Small intestine (tissue), 7 donors: ENCODE data around the gene PDE4D. TPM values are rescaled to one million over a fixed set of nuclear protein-coding genes. Genes with fewer than 3 reads are reported as not detected.
"Not testable (repeated sequence)": the region's sequence is repeated elsewhere in the genome, so short reads cannot be mapped to it uniquely, and the experiment has no call there.

ENCODE experiments used
- DNase-seq, 2 donors: peaks; one replicate each; pipeline versions ENCODE4 v3.0.0 to v3.0.0-alpha.2; 2013
- FAIRE-seq: peaks from 2 replicates; lab custom pipeline; 2012; peaks lifted over from hg19 to GRCh38; lab: Jason Lieb, UNC
- H3K27ac ChIP-seq, 3 donors: one replicate each; pipeline ENCODE4 v1.5.1; 2013; ENCODE audit warnings: low read length in 2 of 3, mild to moderate bottlenecking in 2 of 3, control low read depth in 1 of 3, inconsistent platforms in 1 of 3, low read depth in 1 of 3, moderate library complexity in 1 of 3
- H3K27me3 ChIP-seq, 3 donors: one replicate each; pipeline ENCODE4 v1.6.1; 2013; ENCODE audit warnings: low read length in 3 of 3, inconsistent platforms in 1 of 3; ENCODE audit not compliant: control insufficient read depth in 3 of 3, insufficient read depth in 3 of 3
- H3K36me3 ChIP-seq, 3 donors: one replicate each; pipeline ENCODE4 v1.6.1; 2013; ENCODE audit warnings: low read length in 3 of 3, inconsistent platforms in 1 of 3, low read depth in 1 of 3, mild to moderate bottlenecking in 1 of 3, moderate library complexity in 1 of 3; ENCODE audit not compliant: control insufficient read depth in 3 of 3, insufficient read depth in 2 of 3
- H3K4me1 ChIP-seq, 3 donors: one replicate each; pipeline ENCODE4 v1.6.1; 2013; ENCODE audit warnings: low read length in 2 of 3, inconsistent platforms in 1 of 3, low read depth in 1 of 3, mild to moderate bottlenecking in 1 of 3, moderate library complexity in 1 of 3; ENCODE audit not compliant: control insufficient read depth in 3 of 3, insufficient read depth in 2 of 3
- H3K4me3 ChIP-seq, 3 donors: one replicate each; pipeline ENCODE4 v1.5.1; 2013; ENCODE audit warnings: low read length in 3 of 3, control low read depth in 1 of 3, inconsistent platforms in 1 of 3, low read depth in 1 of 3, mild to moderate bottlenecking in 1 of 3, moderate library complexity in 1 of 3
- H3K9me3 ChIP-seq, 2 donors: one replicate each; pipeline ENCODE4 v1.6.1; 2013; ENCODE audit warnings: low read depth in 1 of 2, low read length in 1 of 2; ENCODE audit not compliant: control insufficient read depth in 2 of 2, insufficient read depth in 1 of 2
- WGBS, 3 donors: extraction: QIAGEN DNeasy Blood & Tissue Kit; methylation state at CpG; one replicate each; pipeline ENCODE4 v1.1.7; 2013; 5-methylcytosine and 5-hydroxymethylcytosine counted together
- polyA plus RNA-seq, 4 donors: library from polyadenylated mRNA; stranded (reverse) in 3 of 4; unstranded in 1 of 4; fragments of 200-250 nt in 3 of 4; fragments of 120-200 nt in 1 of 4; gene quantifications; one replicate each; pipeline versions ENCODE4 v1.2.1 to v1.2.3, GENCODE V29; 2013
- donor health status: healthy with polysubstance abuse.
- donor health status: control.
- donor health status: control.
- donor health status: Bipolar disorder and iron deficiency.
- donor health status: healthy.

The PDE4D gene
- polyA plus RNA-seq, 4 donors, result 2.9 to 16.2 (median 5.3) TPM

DNA sequence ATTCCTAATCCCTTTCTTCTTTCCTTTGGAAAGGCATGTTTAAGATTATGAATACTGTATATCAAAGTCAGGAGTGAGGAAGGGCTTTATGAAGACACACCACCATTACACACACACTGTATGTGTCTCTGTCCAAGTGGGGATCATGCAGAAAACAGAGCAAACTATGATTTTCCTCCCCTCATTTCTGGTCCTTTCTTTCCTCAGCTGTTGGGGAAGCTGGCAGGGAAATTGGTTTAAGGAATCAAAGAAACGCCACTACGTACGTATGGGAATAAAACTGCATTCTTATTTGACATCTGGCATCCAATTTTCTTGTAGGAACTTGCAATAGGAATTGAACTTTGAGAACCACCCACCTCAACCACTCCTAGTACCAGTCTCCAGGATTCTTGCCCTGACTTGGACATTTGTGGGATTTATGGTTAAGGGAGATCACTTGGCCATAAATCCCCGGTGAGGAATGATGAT is 125.8 kb downstream of the PDE4D start:
- no peak for FAIRE-seq
- Histone ChIP-seq H3K27me3 (no peaks in the 10 kb centered on the region), H3K36me3 (no peaks in the 10 kb centered on the region), H3K4me1 (peaks cover 0 to 8% (median 3%) of the 10 kb centered on the region in 3 donors), H3K4me3 (peak overlapping the region; percentile 47 to 80 (median 72)), H3K27ac (peak overlapping the region in 2 of 3 donors; percentile 76 to 82), H3K9me3 (no peaks in the 10 kb centered on the region)
- DNase-seq, result no peak
- 5 to 20% (median 19%) methylated on average over 4 of the region's 4 CpGs for WGBS, 3 donors

DNA sequence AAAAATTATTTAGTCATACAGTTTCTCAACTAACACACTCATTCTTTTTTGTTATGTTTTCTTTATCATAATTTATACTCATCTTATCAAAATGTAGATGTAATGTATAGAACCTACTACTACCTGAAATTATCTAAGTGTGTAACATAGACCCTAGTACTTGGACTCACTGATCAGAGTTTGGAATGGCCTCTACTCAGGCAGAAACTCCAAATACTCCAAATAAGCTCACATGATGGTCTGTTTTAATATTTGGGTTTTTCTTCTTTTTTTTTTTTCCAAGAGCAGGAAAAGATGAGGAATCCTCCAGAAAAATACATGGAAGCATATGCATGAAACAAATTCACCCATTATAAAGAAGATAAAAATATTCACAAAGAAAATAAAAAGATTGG is 126.3 kb downstream of the PDE4D start:
- Histone ChIP-seq H3K4me3 (peak overlapping the region in 2 of 3 donors; percentile 72 to 80), H3K4me1 (peaks cover 0 to 8% (median 3%) of the 10 kb centered on the region in 3 donors), H3K36me3 (no peaks in the 10 kb centered on the region), H3K27me3 (no peaks in the 10 kb centered on the region), H3K27ac (no peak overlapping the region), H3K9me3 (no peaks in the 10 kb centered on the region)
- DNase-seq, result no peak
- FAIRE-seq, result no peak

DNA sequence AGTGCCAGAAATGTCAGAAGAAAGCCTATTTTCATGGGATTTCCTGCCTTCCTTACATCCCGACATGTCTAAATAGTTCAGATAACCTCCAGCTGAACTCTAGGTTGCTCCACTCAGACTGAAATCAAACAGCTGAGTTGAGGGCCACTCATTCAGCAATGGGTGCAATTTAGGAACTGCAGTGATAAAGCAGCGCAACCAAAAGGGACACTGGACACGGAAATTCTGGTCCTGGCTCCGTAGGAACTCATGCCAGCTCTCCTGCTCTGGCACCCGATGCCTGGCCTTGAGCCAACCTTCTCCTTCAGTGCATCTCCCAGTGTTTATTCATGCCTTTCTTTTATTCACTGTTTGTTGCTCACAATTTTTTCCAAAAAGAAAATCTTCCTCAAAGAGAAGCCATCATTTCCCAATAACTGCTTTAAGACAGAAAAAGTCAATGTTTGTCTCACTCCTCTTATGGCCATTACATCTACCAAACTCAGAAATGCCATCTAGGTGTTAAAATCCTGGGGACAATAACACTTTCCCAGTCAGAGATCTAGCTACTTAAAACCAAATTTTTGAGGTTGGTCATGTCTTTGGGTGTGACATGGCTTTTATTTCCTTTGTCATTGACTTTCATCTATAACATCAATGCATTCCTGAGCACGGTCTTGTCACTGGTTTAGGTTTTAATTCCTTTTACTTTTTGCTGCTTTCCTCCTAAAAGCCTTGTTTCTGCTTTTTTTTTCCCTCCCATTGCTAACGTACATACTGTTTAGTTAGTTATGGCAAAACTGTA is 126.9 kb downstream of the PDE4D start:
- Histone ChIP-seq H3K4me3 (peak overlapping the region in 2 of 3 donors; percentile 5 to 10), H3K9me3 (no peaks in the 10 kb centered on the region), H3K27me3 (no peaks in the 10 kb centered on the region), H3K4me1 (peaks cover 0 to 8% (median 3%) of the 10 kb centered on the region in 3 donors), H3K36me3 (no peaks in the 10 kb centered on the region), H3K27ac (peak overlapping the region in 1 of 3 donors; percentile 59)
- DNase-seq (peak in 1 of 2 donors; percentile 24), FAIRE-seq (no peak)
- WGBS, 3 donors, result 36 to 42% (median 36%) methylated on average over 7 of the region's 7 CpGs

DNA sequence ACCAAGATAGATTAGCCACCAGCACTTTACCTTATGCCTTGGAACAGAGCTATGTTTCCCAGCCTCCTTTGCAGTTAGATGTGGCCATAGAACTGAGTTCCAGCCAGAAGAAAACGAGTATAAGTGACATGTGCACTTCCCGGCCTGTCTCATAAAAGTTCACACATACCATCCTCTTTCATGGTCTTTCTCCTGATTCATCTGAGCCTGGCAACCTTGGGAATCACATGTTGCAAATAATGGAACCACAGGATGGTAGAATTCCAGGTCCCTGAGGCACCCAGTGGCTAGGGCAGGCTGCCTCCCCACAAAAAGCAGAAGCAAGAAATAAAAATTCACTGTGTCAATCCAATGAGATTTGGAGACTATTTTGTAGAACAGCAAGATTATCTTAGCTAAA is 128.1 kb downstream of the PDE4D start:
- H3K4me1 ChIP-seq, result peaks cover 0 to 8% (median 3%) of the 10 kb centered on the region in 3 donors
- WGBS, 3 donors, result 70 to 91% (median 79%) methylated on average over 2 of the region's 2 CpGs
- FAIRE-seq (no peak), DNase-seq (no peak)
- H3K36me3 ChIP-seq, result no peaks in the 10 kb centered on the region
- no peaks in the 10 kb centered on the region for H3K9me3 ChIP-seq
- H3K27me3 ChIP-seq, result no peaks in the 10 kb centered on the region
- H3K27ac ChIP-seq, result no peak overlapping the region
- no peak overlapping the region for H3K4me3 ChIP-seq

DNA sequence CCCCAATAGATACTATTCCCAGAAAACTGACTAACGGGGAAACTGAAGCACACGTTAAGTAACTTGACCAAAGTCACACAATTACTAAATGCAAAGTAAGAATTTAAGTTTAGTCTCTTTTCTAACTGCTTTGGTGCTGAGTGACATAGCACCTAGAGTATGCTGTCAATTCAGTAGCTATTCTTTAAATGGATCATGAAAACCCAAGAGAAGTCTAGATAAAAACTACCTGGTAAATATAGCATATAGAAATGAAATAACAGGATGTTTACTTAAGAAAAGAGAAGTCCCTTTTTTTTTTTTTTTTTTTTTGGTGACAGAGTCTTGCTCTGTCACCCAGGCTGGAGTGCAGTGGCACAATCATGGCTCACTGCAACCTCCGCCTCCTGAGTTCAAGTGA is 129.2 kb downstream of the PDE4D start:
- Histone ChIP-seq H3K4me3 (no peak overlapping the region), H3K9me3 (no peaks in the 10 kb centered on the region), H3K36me3 (no peaks in the 10 kb centered on the region), H3K27ac (no peak overlapping the region), H3K27me3 (no peaks in the 10 kb centered on the region), H3K4me1 (peaks cover 0 to 8% (median 3%) of the 10 kb centered on the region in 3 donors)
- 77 to 91% (median 82%) methylated on average over 3 of the region's 3 CpGs for WGBS, 3 donors
- no peak for DNase-seq
- FAIRE-seq, result no peak

DNA sequence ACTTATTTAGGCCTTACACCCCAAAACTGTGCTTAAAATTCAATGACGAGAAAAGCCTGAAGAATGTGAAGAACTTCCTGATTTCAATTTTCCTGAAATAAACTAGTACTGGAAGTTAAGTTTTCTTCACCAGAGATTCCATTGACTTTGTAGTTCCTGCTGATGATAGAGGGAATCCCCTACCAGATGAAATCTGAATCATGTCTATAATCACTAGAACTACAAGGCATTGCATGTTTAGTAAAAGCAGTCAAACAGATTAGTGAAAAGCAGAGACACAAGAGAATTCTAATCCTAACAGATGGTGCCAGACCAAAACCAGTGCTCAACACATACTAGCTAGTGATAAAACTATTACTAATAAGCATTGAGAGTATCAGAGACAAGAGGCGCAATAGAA is 130.0 kb downstream of the PDE4D start:
- FAIRE-seq (no peak), DNase-seq (no peak)
- H3K4me3 ChIP-seq, result no peak overlapping the region
- H3K27ac ChIP-seq, result no peak overlapping the region
- H3K36me3 ChIP-seq, result no peaks in the 10 kb centered on the region
- H3K4me1 ChIP-seq, result peaks cover 0 to 8% (median 3%) of the 10 kb centered on the region in 3 donors
- WGBS, 3 donors, result 79 to 95% (median 95%) methylated on average over 2 of the region's 2 CpGs
- H3K9me3 ChIP-seq, result no peaks in the 10 kb centered on the region
- no peaks in the 10 kb centered on the region for H3K27me3 ChIP-seq

DNA sequence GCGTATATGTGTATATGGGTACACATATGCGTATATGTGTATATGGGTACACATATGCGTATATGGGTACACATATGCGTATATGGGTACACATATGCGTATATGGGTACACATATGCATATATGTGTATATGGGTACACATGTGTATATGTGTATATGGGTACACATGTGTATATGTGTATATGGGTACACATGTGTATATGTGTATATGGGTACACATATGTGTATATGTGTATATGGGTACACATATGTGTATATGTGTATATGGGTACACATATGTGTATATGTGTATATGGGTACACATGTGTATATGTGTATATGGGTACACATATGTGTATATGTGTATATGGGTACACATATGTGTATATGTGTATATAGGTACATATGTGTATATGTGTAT is 131.3 kb downstream of the PDE4D start:
- WGBS, 3 donors, result 89 to 97% (median 93%) methylated on average over 5 of the region's 5 CpGs
- not testable (repeated sequence) for H3K27ac ChIP-seq, H3K36me3 ChIP-seq, H3K4me3 ChIP-seq, H3K9me3 ChIP-seq, H3K27me3 ChIP-seq, DNase-seq, H3K4me1 ChIP-seq
- peak; percentile 94 for FAIRE-seq

DNA sequence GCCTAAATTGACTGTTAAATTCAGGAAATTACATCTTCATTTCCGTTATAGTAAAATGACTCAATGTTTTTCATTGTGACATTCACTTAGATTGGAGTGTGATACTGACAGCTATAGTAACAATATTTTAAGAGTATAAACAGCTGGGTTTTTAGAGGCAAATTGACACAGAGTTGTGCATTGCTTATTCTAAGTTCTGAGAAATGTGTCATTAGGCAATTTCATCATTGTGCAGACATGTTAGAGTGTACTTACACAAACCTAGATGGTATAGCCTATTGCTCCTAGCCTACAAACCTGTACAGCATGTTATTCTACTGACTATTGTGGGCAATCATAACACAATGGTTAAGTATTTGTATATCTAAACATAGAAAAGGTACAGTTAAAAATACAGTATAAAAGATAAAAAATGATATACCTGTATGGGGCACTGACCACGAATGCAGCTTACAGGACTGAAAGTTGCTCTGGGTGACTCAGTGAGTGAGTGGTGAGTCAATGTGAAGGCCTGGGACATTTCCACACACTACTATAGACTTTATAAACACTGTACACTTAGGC is 132.7 kb downstream of the PDE4D start:
- Histone ChIP-seq H3K27me3 (no peaks in the 10 kb centered on the region), H3K4me3 (no peak overlapping the region), H3K9me3 (no peaks in the 10 kb centered on the region), H3K4me1 (peaks cover 0 to 3% (median 0%) of the 10 kb centered on the region in 3 donors), H3K36me3 (no peaks in the 10 kb centered on the region), H3K27ac (no peak overlapping the region)
- peak in 1 of 2 donors; percentile 16 for DNase-seq
- WGBS, 3 donors, result 49 to 60% (median 57%) methylated on average over 2 of the region's 2 CpGs
- FAIRE-seq, result no peak
